CD14-positive monocyte (primary cell): ENCODE results near the gene TACO1. TPM values are rescaled to one million over a fixed set of nuclear protein-coding genes. Genes with fewer than 3 reads are reported as not detected.

Experiments
- DNase-seq, 3 donors: peaks; one replicate each; pipeline ENCODE4 v3.0.0-alpha.2; 2011 to 2022
- H2AFZ ChIP-seq: 2 replicates; pipeline ENCODE4 v1.6.0; 2012; ENCODE audit warnings: mild to moderate bottlenecking, low read depth, low read length, inconsistent platforms; ENCODE audit not compliant: insufficient read depth, poor library complexity, severe bottlenecking
- H3K27ac ChIP-seq, 2 donors: 1 replicate in 1 of 2; 2 replicates in 1 of 2; pipeline ENCODE4 v1.5.1; 2012 to 2013; ENCODE audit warnings: low read length in 2 of 2, control low read depth in 1 of 2, inconsistent platforms in 1 of 2, low read depth in 1 of 2, mild to moderate bottlenecking in 1 of 2
- H3K27me3 ChIP-seq, 2 donors: one replicate each; pipeline versions ENCODE4 v1.6.0 to v1.6.1; 2011 to 2013; ENCODE audit warnings: low read length in 2 of 2; ENCODE audit not compliant: control insufficient read depth in 2 of 2, insufficient read depth in 2 of 2
- H3K36me3 ChIP-seq, 2 donors: replicated peaks in 1 of 2; 1 replicate in 1 of 2; 2 replicates in 1 of 2; pipeline versions ENCODE4 v1.5.1 to v1.6.1; 2012 to 2013; ENCODE audit warnings: low read length in 2 of 2, control low read depth in 1 of 2, inconsistent platforms in 1 of 2, mild to moderate bottlenecking in 1 of 2; ENCODE audit not compliant: insufficient read depth in 2 of 2, control insufficient read depth in 1 of 2
- H3K4me1 ChIP-seq, 2 donors: 1 replicate in 1 of 2; 2 replicates in 1 of 2; pipeline versions ENCODE4 v1.5.1 to v1.6.1; 2012 to 2013; ENCODE audit warnings: low read length in 2 of 2, control low read depth in 1 of 2, inconsistent platforms in 1 of 2, mild to moderate bottlenecking in 1 of 2, moderate library complexity in 1 of 2; ENCODE audit not compliant: insufficient read depth in 2 of 2, control insufficient read depth in 1 of 2
- H3K4me2 ChIP-seq: replicated peaks from 2 replicates; pipeline ENCODE3; 2012; ENCODE audit warnings: low read length, moderate library complexity, mild to moderate bottlenecking; ENCODE audit not compliant: poor library complexity, severe bottlenecking; ENCODE audit errors: extremely low read depth
- H3K4me3 ChIP-seq, 3 experiments: fragments of 200-600 bp in 1 of 3; sonication (generic) in 1 of 3; replicated peaks in 1 of 3; 1 replicate in 2 of 3; 2 replicates in 1 of 3; pipeline ENCODE4 v1.5.1; 2011 to 2013; ENCODE audit warnings: low read length in 3 of 3, mild to moderate bottlenecking in 3 of 3, control low read depth in 2 of 3, low read depth in 2 of 3, inconsistent platforms in 1 of 3, moderate library complexity in 1 of 3
- H3K79me2 ChIP-seq: 2 replicates; pipeline ENCODE4 v1.6.0; 2012; ENCODE audit warnings: mild to moderate bottlenecking, control low read depth, inconsistent platforms, low read length, moderate library complexity; ENCODE audit not compliant: insufficient read depth
- H3K9ac ChIP-seq: 2 replicates; pipeline ENCODE4 v1.6.0; 2017; ENCODE audit warnings: low read length, mild to moderate bottlenecking; ENCODE audit not compliant: insufficient read depth, poor library complexity, severe bottlenecking
- H3K9me3 ChIP-seq, 2 donors: replicated peaks in 1 of 2; 1 replicate in 1 of 2; 2 replicates in 1 of 2; pipeline versions ENCODE4 v1.5.1 to v1.6.1; 2012 to 2013; ENCODE audit warnings: low read length in 2 of 2, control low read depth in 1 of 2; ENCODE audit not compliant: control insufficient read depth in 1 of 2, insufficient read depth in 1 of 2
- H4K20me1 ChIP-seq: 2 replicates; pipeline ENCODE4 v1.6.0; 2012; ENCODE audit warnings: mild to moderate bottlenecking, low read length, control low read depth, moderate library complexity; ENCODE audit not compliant: insufficient read depth
- H3K27ac Mint-ChIP-seq, 7 donors: one replicate each; pipeline ENCODE4 v1.8.0; 2020; ENCODE audit warnings: mild to moderate bottlenecking in 7 of 7, mixed read lengths in 7 of 7, moderate library complexity in 6 of 7, inconsistent platforms in 2 of 7
- H3K27me3 Mint-ChIP-seq, 3 donors: one replicate each; pipeline ENCODE4 v1.8.0; 2021 to 2022; ENCODE audit warnings: low read depth in 3 of 3, mild to moderate bottlenecking in 3 of 3, mixed read lengths in 3 of 3, moderate library complexity in 3 of 3, inconsistent platforms in 1 of 3
- H3K36me3 Mint-ChIP-seq, 2 donors: one replicate each; pipeline ENCODE4 v1.8.0; 2020; ENCODE audit warnings: mixed read lengths in 2 of 2, inconsistent platforms in 1 of 2, mild to moderate bottlenecking in 1 of 2
- H3K4me1 Mint-ChIP-seq: one replicate; pipeline ENCODE4 v1.8.0; 2020; ENCODE audit warnings: mild to moderate bottlenecking, mixed read lengths
- H3K4me3 Mint-ChIP-seq, 2 donors: one replicate each; pipeline ENCODE4 v1.8.0; 2020; ENCODE audit warnings: mild to moderate bottlenecking in 2 of 2, mixed read lengths in 2 of 2, moderate library complexity in 1 of 2
- H3K9me3 Mint-ChIP-seq, 7 donors: one replicate each; pipeline ENCODE4 v1.8.0; 2020 to 2022; ENCODE audit warnings: mixed read lengths in 7 of 7, mild to moderate bottlenecking in 6 of 7, moderate library complexity in 6 of 7, inconsistent platforms in 2 of 7
- WGBS: methylation state at CpG from one replicate; pipeline ENCODE4 v1.1.5; 2013; ENCODE audit warnings: missing lambda C conversion rate; ENCODE audit not compliant: insufficient coverage; 5-methylcytosine and 5-hydroxymethylcytosine counted together
- intact Hi-C, 2 donors: fragments of 100-400 bp; cut with micrococcal nuclease; formaldehyde crosslinking; loops; one replicate each; pipeline versions ENCODE4 v1.15.0 to v1.15.1; 2023
- polyA plus RNA-seq, 3 donors: library from polyadenylated mRNA; depleted of rRNA in 1 of 3; unstranded in 2 of 3; stranded (reverse) in 1 of 3; fragments of 300-500 nt in 2 of 3; fragments of >200 nt in 1 of 3; fragmentation: Illumina TruSeq in 2 of 3; gene quantifications; 1 replicate in 2 of 3; 2 replicates in 1 of 3; pipeline ENCODE4 v1.2.3, GENCODE V29; 2012 to 2021
- TF ChIP-seq, protein P1 (sequence below): fragments of 200-600 bp; IDR thresholded peaks from one replicate; pipeline ENCODE4 v1.8.0; 2022; ENCODE audit warnings: antibody characterized with exemption, mild to moderate bottlenecking

Gene TACO1
- polyA plus RNA-seq, 3 donors = 4.1 to 12.5 (median 9.5) TPM

DNA sequence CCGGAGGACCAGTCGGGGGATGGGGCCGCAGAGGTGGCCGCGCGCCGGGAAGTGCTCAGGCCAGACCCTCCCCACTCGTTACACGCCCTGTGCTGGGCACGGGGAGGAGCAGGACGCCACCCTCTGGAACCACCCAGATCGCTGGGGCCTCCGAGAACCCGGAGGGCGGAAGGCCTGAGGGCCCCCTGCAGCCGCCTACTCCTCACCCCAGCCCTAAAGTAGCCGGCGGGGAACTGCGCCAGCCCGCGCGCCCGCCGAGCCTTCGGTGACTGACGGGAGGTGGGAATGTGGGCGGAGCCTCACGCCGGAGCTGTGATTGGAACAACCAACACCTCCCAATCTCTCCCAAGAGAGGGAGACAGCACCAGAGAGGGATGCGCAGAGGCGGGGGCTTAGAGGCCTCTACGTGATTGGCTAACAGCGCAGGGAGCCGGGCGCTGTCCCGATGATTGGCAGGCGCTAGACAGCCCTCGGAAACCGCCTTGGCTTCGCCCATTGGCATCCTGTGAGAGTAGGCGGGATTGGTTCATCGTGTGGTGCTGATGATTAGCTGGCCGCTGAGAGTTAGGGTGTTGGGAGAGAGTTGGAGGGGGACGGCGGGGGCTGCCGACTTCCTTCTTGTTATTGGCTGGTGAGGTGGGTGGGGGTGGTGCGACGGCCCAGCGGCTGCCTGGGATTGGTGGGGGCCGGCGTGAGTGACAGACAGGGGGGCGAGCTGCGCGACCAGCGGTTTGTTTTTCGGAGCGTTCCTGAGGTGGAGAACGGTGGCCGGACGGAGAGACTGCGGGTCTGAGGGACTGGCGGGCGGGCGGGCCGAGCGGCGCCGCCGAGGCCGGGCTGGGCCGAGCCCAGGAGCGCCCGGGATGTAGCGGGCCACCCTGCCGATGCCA is 21.2 kb downstream of the TACO1 start, which contains the start of gene MAP3K3:
MAP3K3 (plus strand) TSS at position 734 of the 890 bp plus-strand sequence. CDS start 343 bp downstream, outside the sequence.
- Mint-ChIP-seq H3K9me3 (peaks cover 0 to 2% (median 0%) of the 10 kb centered on the region in 7 donors), H3K4me1 (peaks cover 39% of the 10 kb centered on the region), H3K27ac (peak within 1 kb of the TSS; percentile 81 to 95 (median 92)), H3K4me3 (peak within 1 kb of the TSS; percentile 99), H3K27me3 (peaks cover 4 to 10% (median 7%) of the 10 kb centered on the region in 3 donors), H3K36me3 (peaks cover 0 to 10% of the 10 kb centered on the region in 2 donors)
- Histone ChIP-seq H3K4me3 (peak within 1 kb of the TSS; percentile 72 to 96 (median 92)), H3K9me3 (no peaks in the 10 kb centered on the region), H3K79me2 (peaks cover 41% of the 10 kb centered on the region), H4K20me1 (peaks cover 41% of the 10 kb centered on the region), H3K27ac (peak within 1 kb of the TSS; percentile 67 to 74), H3K4me1 (peaks cover 32 to 44% of the 10 kb centered on the region in 2 donors), H3K36me3 (no peaks in the 10 kb centered on the region), H2AFZ (peak within 1 kb of the TSS; percentile 86), H3K4me2 (peak within 1 kb of the TSS; percentile 94), H3K9ac (peak within 1 kb of the TSS; percentile 69), H3K27me3 (no peaks in the 10 kb centered on the region)
- TF ChIP-seq, protein P1, sequence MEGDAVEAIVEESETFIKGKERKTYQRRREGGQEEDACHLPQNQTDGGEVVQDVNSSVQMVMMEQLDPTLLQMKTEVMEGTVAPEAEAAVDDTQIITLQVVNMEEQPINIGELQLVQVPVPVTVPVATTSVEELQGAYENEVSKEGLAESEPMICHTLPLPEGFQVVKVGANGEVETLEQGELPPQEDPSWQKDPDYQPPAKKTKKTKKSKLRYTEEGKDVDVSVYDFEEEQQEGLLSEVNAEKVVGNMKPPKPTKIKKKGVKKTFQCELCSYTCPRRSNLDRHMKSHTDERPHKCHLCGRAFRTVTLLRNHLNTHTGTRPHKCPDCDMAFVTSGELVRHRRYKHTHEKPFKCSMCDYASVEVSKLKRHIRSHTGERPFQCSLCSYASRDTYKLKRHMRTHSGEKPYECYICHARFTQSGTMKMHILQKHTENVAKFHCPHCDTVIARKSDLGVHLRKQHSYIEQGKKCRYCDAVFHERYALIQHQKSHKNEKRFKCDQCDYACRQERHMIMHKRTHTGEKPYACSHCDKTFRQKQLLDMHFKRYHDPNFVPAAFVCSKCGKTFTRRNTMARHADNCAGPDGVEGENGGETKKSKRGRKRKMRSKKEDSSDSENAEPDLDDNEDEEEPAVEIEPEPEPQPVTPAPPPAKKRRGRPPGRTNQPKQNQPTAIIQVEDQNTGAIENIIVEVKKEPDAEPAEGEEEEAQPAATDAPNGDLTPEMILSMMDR = peak; percentile 7
- intact Hi-C loops = loop anchor here (1.0 to 10.0 kb wide), 7 partner anchors 13 to 220 kb away; partner anchors contain the start of genes DCAF7 (in 2 of the 2), CCDC47 (in 1 of the 2), DDX42 (in 1 of the 2) and SMARCD2 (in 1 of the 2)
- WGBS = under 1% methylated on average over 58 of the region's 75 CpGs
- DNase-seq = peak; percentile 99 to 100 (median 100)
